ENCODE data around the gene CDH16.
"Not testable (repeated sequence)": the region's sequence is repeated elsewhere in the genome, so short reads cannot be mapped to it uniquely, and the experiment has no call there.

CDH16 gene

GRCh38 chr16:66899310-66899944, 19.3 kb downstream of the CDH16 start:
- H3K27ac ChIP-seq: no peak overlapping the region

GRCh38 chr16:66898933-66899309, 19.8 kb downstream of the CDH16 start:
- Histone ChIP-seq H3K27me3 (replicated peaks) (no peaks in the 10 kb centered on the region), H3K27ac (no peak overlapping the region), H3K36me3 (replicated peaks) (no peaks in the 10 kb centered on the region), H3K4me3 (ENCODE audit: low read depth, low read length) (no peak overlapping the region)
- TF ChIP-seq CTCF (IDR thresholded peaks at IDR 0.05; ENCODE audit: low read depth, low read length, missing control alignments): no peak
- DNase-seq: no peak
- in situ Hi-C loops (cut with HindIII; ENCODE audit: low pct_ligation_motif_present, low sequenced_read_pairs): no loop called here

More at GRCh38 chr16:66899310-66899944, 19.3 kb downstream of the CDH16 start:
- no peaks in the 10 kb centered on the region for H3K36me3 ChIP-seq (replicated peaks)
- DNase-seq: no peak
- no peaks in the 10 kb centered on the region for H3K27me3 ChIP-seq (replicated peaks)
- H3K4me3 ChIP-seq (ENCODE audit: low read depth, low read length): no peak overlapping the region
- TF ChIP-seq CTCF (IDR thresholded peaks at IDR 0.05; ENCODE audit: low read depth, low read length, missing control alignments): no peak
- in situ Hi-C loops (cut with HindIII; ENCODE audit: low pct_ligation_motif_present, low sequenced_read_pairs): no loop called here

- H3K27ac ChIP-seq: no peak overlapping the region
- DNase-seq: peak; percentile 30
- no peaks in the 10 kb centered on the region for H3K27me3 ChIP-seq (replicated peaks)
- no peak overlapping the region for H3K4me3 ChIP-seq (ENCODE audit: low read depth, low read length)
- no peak for TF ChIP-seq CTCF (IDR thresholded peaks at IDR 0.05; ENCODE audit: low read depth, low read length, missing control alignments)
- in situ Hi-C loops (cut with HindIII; ENCODE audit: low pct_ligation_motif_present, low sequenced_read_pairs): no loop called here
- H3K36me3 ChIP-seq (replicated peaks): no peaks in the 10 kb centered on the region
These were observed 20.5 kb downstream of the CDH16 start for GRCh38 chr16:66898207-66898606.

GRCh38 chr16:66896682-66897081, 22.0 kb downstream of the CDH16 start:
- in situ Hi-C loops (cut with HindIII; ENCODE audit: low pct_ligation_motif_present, low sequenced_read_pairs); DNase-seq: not testable (repeated sequence)

GRCh38 chr16:66895999-66896398, 22.7 kb downstream of the CDH16 start:
- no peak for DNase-seq
- no peaks in the 10 kb centered on the region for H3K36me3 ChIP-seq (replicated peaks)
- in situ Hi-C loops (cut with HindIII; ENCODE audit: low pct_ligation_motif_present, low sequenced_read_pairs): no loop called here
- no peak overlapping the region for H3K27ac ChIP-seq
- H3K4me3 ChIP-seq (ENCODE audit: low read depth, low read length): no peak overlapping the region
- no peaks in the 10 kb centered on the region for H3K27me3 ChIP-seq (replicated peaks)
- no peak for TF ChIP-seq CTCF (IDR thresholded peaks at IDR 0.05; ENCODE audit: low read depth, low read length, missing control alignments)

More at GRCh38 chr16:66896682-66897081, 22.0 kb downstream of the CDH16 start:
- not testable (repeated sequence) for H3K27me3 ChIP-seq (replicated peaks); H3K27ac ChIP-seq; H3K36me3 ChIP-seq (replicated peaks); H3K4me3 ChIP-seq (ENCODE audit: low read depth, low read length)

- H3K36me3 ChIP-seq (replicated peaks): no peaks in the 10 kb centered on the region
- H3K4me3 ChIP-seq (ENCODE audit: low read depth, low read length): no peak overlapping the region
- H3K27ac ChIP-seq: no peak overlapping the region
- in situ Hi-C loops (cut with HindIII; ENCODE audit: low pct_ligation_motif_present, low sequenced_read_pairs): no loop called here
- DNase-seq: no peak
- TF ChIP-seq CTCF (IDR thresholded peaks at IDR 0.05; ENCODE audit: low read depth, low read length, missing control alignments): no peak
- no peaks in the 10 kb centered on the region for H3K27me3 ChIP-seq (replicated peaks)
These were observed 23.1 kb downstream of the CDH16 start for GRCh38 chr16:66895689-66895979.
